ENCODE data around the gene APOC3. TPM values are rescaled to one million over a fixed set of nuclear protein-coding genes. Genes with fewer than 3 reads are reported as not detected.

Gene APOC3
- total RNA-seq, 1 experiment from 2014 or later, result 3.5 TPM

GRCh38 chr11:116833491-116833815 is 3.7 kb downstream of the APOC3 start (continued):
- TF ChIP-seq EGR1 (IDR thresholded peaks at IDR 0.05; ENCODE audit: low read depth), result no peak
- TF ChIP-seq, protein P1, sequence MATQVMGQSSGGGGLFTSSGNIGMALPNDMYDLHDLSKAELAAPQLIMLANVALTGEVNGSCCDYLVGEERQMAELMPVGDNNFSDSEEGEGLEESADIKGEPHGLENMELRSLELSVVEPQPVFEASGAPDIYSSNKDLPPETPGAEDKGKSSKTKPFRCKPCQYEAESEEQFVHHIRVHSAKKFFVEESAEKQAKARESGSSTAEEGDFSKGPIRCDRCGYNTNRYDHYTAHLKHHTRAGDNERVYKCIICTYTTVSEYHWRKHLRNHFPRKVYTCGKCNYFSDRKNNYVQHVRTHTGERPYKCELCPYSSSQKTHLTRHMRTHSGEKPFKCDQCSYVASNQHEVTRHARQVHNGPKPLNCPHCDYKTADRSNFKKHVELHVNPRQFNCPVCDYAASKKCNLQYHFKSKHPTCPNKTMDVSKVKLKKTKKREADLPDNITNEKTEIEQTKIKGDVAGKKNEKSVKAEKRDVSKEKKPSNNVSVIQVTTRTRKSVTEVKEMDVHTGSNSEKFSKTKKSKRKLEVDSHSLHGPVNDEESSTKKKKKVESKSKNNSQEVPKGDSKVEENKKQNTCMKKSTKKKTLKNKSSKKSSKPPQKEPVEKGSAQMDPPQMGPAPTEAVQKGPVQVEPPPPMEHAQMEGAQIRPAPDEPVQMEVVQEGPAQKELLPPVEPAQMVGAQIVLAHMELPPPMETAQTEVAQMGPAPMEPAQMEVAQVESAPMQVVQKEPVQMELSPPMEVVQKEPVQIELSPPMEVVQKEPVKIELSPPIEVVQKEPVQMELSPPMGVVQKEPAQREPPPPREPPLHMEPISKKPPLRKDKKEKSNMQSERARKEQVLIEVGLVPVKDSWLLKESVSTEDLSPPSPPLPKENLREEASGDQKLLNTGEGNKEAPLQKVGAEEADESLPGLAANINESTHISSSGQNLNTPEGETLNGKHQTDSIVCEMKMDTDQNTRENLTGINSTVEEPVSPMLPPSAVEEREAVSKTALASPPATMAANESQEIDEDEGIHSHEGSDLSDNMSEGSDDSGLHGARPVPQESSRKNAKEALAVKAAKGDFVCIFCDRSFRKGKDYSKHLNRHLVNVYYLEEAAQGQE (IDR thresholded peaks at IDR 0.05; ENCODE audit: low read depth), result no peak
- no peak for TF ChIP-seq EZH2 (IDR thresholded peaks at IDR 0.05)
- no peak for TF ChIP-seq ELF1 (IDR thresholded peaks at IDR 0.05; ENCODE audit: borderline replicate concordance, low read depth)
- TF ChIP-seq MAX (IDR thresholded peaks at IDR 0.05), result no peak
- TF ChIP-seq FOSL1 (IDR thresholded peaks at IDR 0.05; ENCODE audit: low read depth), result no peak
- TF ChIP-seq CBX3 (IDR thresholded peaks at IDR 0.05; ENCODE audit: low read depth), result no peak
- no peak for TF ChIP-seq RAD21 (IDR thresholded peaks at IDR 0.05; ENCODE audit: low read depth)

- no peaks in the 10 kb centered on the region for H3K9me3 ChIP-seq (ENCODE audit: control insufficient read depth in 1 of 2, insufficient read depth in 1 of 2, low read depth in 1 of 2, low read length in 2 of 2)
- ChIA-PET RAD21 (ENCODE audit: low non-redundant PET in 1 of 2, low total read pairs in 2 of 2, uncharacterized antibody in 2 of 2, unreplicated experiment in 2 of 2) (no interaction called here), POLR2A (interaction anchor here (0.6 kb wide), 1 partner anchor 47 kb away, joined by 3 read pairs; no protein-coding TSS in a partner anchor), CTCF (no interaction called here)
- peaks cover 8 to 15% of the 10 kb centered on the region in 2 experiments for H3K4me1 ChIP-seq (ENCODE audit: control insufficient read depth in 1 of 2, insufficient read depth in 2 of 2, low read length in 2 of 2)
- no peak overlapping the region for H3K9ac ChIP-seq (ENCODE audit: low read length)
- ATAC-seq (no peak), DNase-seq (ENCODE audit: low read depth, low spot score) (no peak)
- no TSS peak for BruUV-seq (replicated peaks)
- H3K27ac ChIP-seq (ENCODE audit: low read depth, low read length), result no peak overlapping the region
- H3K27me3 ChIP-seq (ENCODE audit: insufficient read depth, low read length), result no peaks in the 10 kb centered on the region
- no peak overlapping the region for H2AFZ ChIP-seq (ENCODE audit: low read depth, low read length, poor library complexity, severe bottlenecking)
- H3K4me2 ChIP-seq (ENCODE audit: low read length), result no peak overlapping the region
- no peaks in the 10 kb centered on the region for H4K20me1 ChIP-seq (ENCODE audit: insufficient read depth)
- H3K4me3 ChIP-seq (replicated peaks in 1 of 2; ENCODE audit: low read depth in 1 of 2, low read length in 2 of 2), result no peak overlapping the region
- H3K79me2 ChIP-seq (ENCODE audit: insufficient read depth, low read length), result no peaks in the 10 kb centered on the region
- intact Hi-C loops (cut with micrococcal nuclease), result no loop called here
- H3K9me2 ChIP-seq (ENCODE audit: insufficient read depth), result no peaks in the 10 kb centered on the region
- H3K36me3 ChIP-seq (ENCODE audit: control insufficient read depth in 1 of 2, insufficient read depth in 2 of 2, low read length in 2 of 2), result no peaks in the 10 kb centered on the region
- TF ChIP-seq EZH2phosphoT487 (IDR thresholded peaks at IDR 0.05; ENCODE audit: borderline replicate concordance) (no peak), FOSL1 (IDR thresholded peaks at IDR 0.05; ENCODE audit: low read depth) (no peak), SP1 (IDR thresholded peaks at IDR 0.05; ENCODE audit: low read depth) (no peak), POLR2AphosphoS5 (IDR thresholded peaks at IDR 0.05; ENCODE audit: low read depth, low read length) (no peak), ZNF274 (IDR thresholded peaks at IDR 0.05; ENCODE audit: low read depth, low read length) (no peak), JUND (IDR thresholded peaks at IDR 0.05) (no peak), ZFX (IDR thresholded peaks at IDR 0.05) (no peak), YY1 (IDR thresholded peaks at IDR 0.05; ENCODE audit: extremely low read depth, insufficient replicate concordance, low read depth, low read length) (no peak)
- TF ChIP-seq, protein P2, sequence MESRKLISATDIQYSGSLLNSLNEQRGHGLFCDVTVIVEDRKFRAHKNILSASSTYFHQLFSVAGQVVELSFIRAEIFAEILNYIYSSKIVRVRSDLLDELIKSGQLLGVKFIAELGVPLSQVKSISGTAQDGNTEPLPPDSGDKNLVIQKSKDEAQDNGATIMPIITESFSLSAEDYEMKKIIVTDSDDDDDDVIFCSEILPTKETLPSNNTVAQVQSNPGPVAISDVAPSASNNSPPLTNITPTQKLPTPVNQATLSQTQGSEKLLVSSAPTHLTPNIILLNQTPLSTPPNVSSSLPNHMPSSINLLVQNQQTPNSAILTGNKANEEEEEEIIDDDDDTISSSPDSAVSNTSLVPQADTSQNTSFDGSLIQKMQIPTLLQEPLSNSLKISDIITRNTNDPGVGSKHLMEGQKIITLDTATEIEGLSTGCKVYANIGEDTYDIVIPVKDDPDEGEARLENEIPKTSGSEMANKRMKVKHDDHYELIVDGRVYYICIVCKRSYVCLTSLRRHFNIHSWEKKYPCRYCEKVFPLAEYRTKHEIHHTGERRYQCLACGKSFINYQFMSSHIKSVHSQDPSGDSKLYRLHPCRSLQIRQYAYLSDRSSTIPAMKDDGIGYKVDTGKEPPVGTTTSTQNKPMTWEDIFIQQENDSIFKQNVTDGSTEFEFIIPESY (IDR thresholded peaks at IDR 0.05; ENCODE audit: extremely low read depth, insufficient replicate concordance, low read length), result no peak
- TF ChIP-seq, protein P1 (IDR thresholded peaks at IDR 0.05; ENCODE audit: low read depth), result no peak
These were observed 4.3 kb downstream of the APOC3 start for GRCh38 chr11:116833816-116834534.

Data from HCT116 (cell line).